HCT116 (cell line): ENCODE data around the gene EPDR1. TPM values are rescaled to one million over a fixed set of nuclear protein-coding genes. Genes with fewer than 3 reads are reported as not detected.

Source experiments
- ATAC-seq: fragments of 200-7000 bp; cut with Tn5 transposase; 2 replicates; pipeline ENCODE4 v1.9.1; 2020; ENCODE audit warnings: mild to moderate bottlenecking, moderate library complexity
- BruUV-seq: library from RNA; stranded (reverse); fragments of 400-500 nt; replicated peaks from 2 replicates; lab custom pipeline; 2021; lab: Mats Ljungman, UMichigan
- CTCF ChIA-PET: fragments of 300-600 bp; sonication (Branson Sonifier 250); formaldehyde crosslinking; loops from one replicate; lab custom pipeline; 2021; ENCODE audit warnings: antibody characterized with exemption; lab: Charles Lee
- POLR2A ChIA-PET: fragments of 300-600, 350-600 bp; sonication (Branson Sonifier 250); formaldehyde crosslinking; loops from one replicate; lab custom pipeline; 2021; ENCODE audit warnings: antibody characterized with exemption; lab: Charles Lee
- RAD21 ChIA-PET, 2 experiments: fragments of 300-600 bp; sonication (Branson Sonifier 250); formaldehyde crosslinking; loops; one replicate each; lab custom pipeline; 2023; ENCODE audit warnings: low total read pairs in 2 of 2; ENCODE audit not compliant: uncharacterized antibody in 2 of 2, unreplicated experiment in 2 of 2, low non-redundant PET in 1 of 2; lab: Charles Lee
- DNase-seq: peaks from one replicate; pipeline ENCODE4 v3.0.0-alpha.2; 2010; ENCODE audit warnings: low read depth, low spot score
- H2AFZ ChIP-seq: fragments of 200-600 bp; shearing (Covaris generic), sonication (generic); 2 replicates; pipeline ENCODE4 v1.6.1; 2017; ENCODE audit warnings: low read depth, mixed run types, mixed read lengths, antibody characterized with exemption, low read length; ENCODE audit not compliant: poor library complexity, severe bottlenecking
- H3K27ac ChIP-seq: 2 replicates; pipeline ENCODE4 v1.5.1; 2012; ENCODE audit warnings: low read depth, low read length
- H3K27me3 ChIP-seq: fragments of 200-600 bp; sonication (generic); 2 replicates; pipeline ENCODE4 v1.6.1; 2016; ENCODE audit warnings: mixed run types, low read length, mixed read lengths; ENCODE audit not compliant: insufficient read depth
- H3K36me3 ChIP-seq, 2 experiments: fragments of 200-500 bp in 1 of 2; fragments of 200-600 bp in 1 of 2; sonication (Bioruptor generic) in 1 of 2; sonication (generic) in 1 of 2; 2 replicates each; pipeline versions ENCODE4 v1.5.1 to v1.6.1; 2014 to 2016; ENCODE audit warnings: low read length in 2 of 2, inconsistent platforms in 1 of 2, mixed read lengths in 1 of 2, mixed run types in 1 of 2; ENCODE audit not compliant: insufficient read depth in 2 of 2, control insufficient read depth in 1 of 2
- H3K4me1 ChIP-seq, 2 experiments: fragments of 200-600 bp in 1 of 2; sonication (generic) in 1 of 2; 2 replicates each; pipeline versions ENCODE4 v1.5.1 to v1.6.1; 2012 to 2017; ENCODE audit warnings: low read length in 2 of 2, inconsistent platforms in 1 of 2, mild to moderate bottlenecking in 1 of 2, mixed read lengths in 1 of 2, mixed run types in 1 of 2, moderate library complexity in 1 of 2; ENCODE audit not compliant: insufficient read depth in 2 of 2, control insufficient read depth in 1 of 2
- H3K4me2 ChIP-seq: fragments of 200-600 bp; sonication (generic); 2 replicates; pipeline ENCODE4 v1.6.1; 2017; ENCODE audit warnings: mixed run types, low read length, mixed read lengths
- H3K4me3 ChIP-seq, 2 experiments: fragments of 200-600 bp in 1 of 2; sonication (generic) in 1 of 2; replicated peaks in 1 of 2; 2 replicates each; pipeline ENCODE4 v1.5.1; 2011 to 2016; ENCODE audit warnings: low read length in 2 of 2, control low read depth in 1 of 2, low read depth in 1 of 2, mild to moderate bottlenecking in 1 of 2, mixed read lengths in 1 of 2, mixed run types in 1 of 2
- H3K79me2 ChIP-seq: fragments of 200-600 bp; sonication (generic); 2 replicates; pipeline ENCODE4 v1.6.1; 2017; ENCODE audit warnings: mild to moderate bottlenecking, mixed run types, low read length, moderate library complexity, mixed read lengths; ENCODE audit not compliant: insufficient read depth
- H3K9ac ChIP-seq: fragments of 200-600 bp; sonication (generic); 2 replicates; pipeline ENCODE4 v1.6.1; 2016; ENCODE audit warnings: low read length, mixed read lengths
- H3K9me2 ChIP-seq: fragments of 200-600 bp; sonication (generic), shearing (Covaris generic); 2 replicates; pipeline ENCODE4 v1.6.1; 2017; ENCODE audit warnings: mixed run types, mild to moderate bottlenecking, moderate library complexity; ENCODE audit not compliant: insufficient read depth
- H3K9me3 ChIP-seq, 2 experiments: fragments of 200-500 bp in 1 of 2; fragments of 200-600 bp in 1 of 2; sonication (Bioruptor generic) in 1 of 2; sonication (generic) in 1 of 2; 2 replicates each; pipeline ENCODE4 v1.6.1; 2014 to 2017; ENCODE audit warnings: low read length in 2 of 2, mixed read lengths in 2 of 2, inconsistent platforms in 1 of 2, low read depth in 1 of 2, mild to moderate bottlenecking in 1 of 2, mixed run types in 1 of 2, moderate library complexity in 1 of 2; ENCODE audit not compliant: control insufficient read depth in 1 of 2, insufficient read depth in 1 of 2
- H4K20me1 ChIP-seq: fragments of 200-600 bp; sonication (generic), shearing (Covaris generic); 2 replicates; pipeline ENCODE4 v1.6.1; 2017; ENCODE audit warnings: mixed run types, mild to moderate bottlenecking, moderate library complexity; ENCODE audit not compliant: insufficient read depth
- CEBPB ChIP-seq: IDR thresholded peaks from 2 replicates; pipeline ENCODE4 v1.6.1; 2012; ENCODE audit warnings: low read depth
- EZH2 ChIP-seq: fragments of 200-600 bp; sonication (generic); IDR thresholded peaks from 2 replicates; pipeline ENCODE4 v1.6.1; 2017; ENCODE audit warnings: antibody characterized with exemption, mixed run types
- POLR2A ChIP-seq: IDR thresholded peaks from 2 replicates; pipeline ENCODE4 v1.7.0; 2011; ENCODE audit warnings: borderline replicate concordance; ENCODE audit not compliant: insufficient read depth, insufficient read length; ENCODE audit errors: extremely low read depth
- SRF ChIP-seq: IDR thresholded peaks from 2 replicates; pipeline ENCODE4 v1.6.1; 2012; ENCODE audit warnings: low read depth
- TCF7L2 ChIP-seq: IDR thresholded peaks from 2 replicates; pipeline ENCODE4 v1.7.0; 2011; ENCODE audit warnings: borderline replicate concordance, inconsistent platforms; ENCODE audit not compliant: insufficient read depth, insufficient read length; ENCODE audit errors: extremely low read depth
- ZFX ChIP-seq: fragments of 450-650 bp; IDR thresholded peaks from 2 replicates; pipeline ENCODE4 v1.6.1; 2017
- intact Hi-C: fragments of 100-400 bp; cut with micrococcal nuclease; formaldehyde crosslinking; loops from 2 replicates; pipeline ENCODE4 v1.10.0; 2022
- total RNA-seq: library from RNA; stranded (reverse); gene quantifications from one replicate; pipeline ENCODE4 v1.2.1, GENCODE V29; 2021; ENCODE audit not compliant: unreplicated experiment
- TF ChIP-seq, protein P1 (sequence below): IDR thresholded peaks from 2 replicates; pipeline ENCODE4 v1.6.1; 2012; ENCODE audit warnings: low read depth

Gene EPDR1
- total RNA-seq, 1 experiment from 2014 or later: 8.0 TPM

DNA sequence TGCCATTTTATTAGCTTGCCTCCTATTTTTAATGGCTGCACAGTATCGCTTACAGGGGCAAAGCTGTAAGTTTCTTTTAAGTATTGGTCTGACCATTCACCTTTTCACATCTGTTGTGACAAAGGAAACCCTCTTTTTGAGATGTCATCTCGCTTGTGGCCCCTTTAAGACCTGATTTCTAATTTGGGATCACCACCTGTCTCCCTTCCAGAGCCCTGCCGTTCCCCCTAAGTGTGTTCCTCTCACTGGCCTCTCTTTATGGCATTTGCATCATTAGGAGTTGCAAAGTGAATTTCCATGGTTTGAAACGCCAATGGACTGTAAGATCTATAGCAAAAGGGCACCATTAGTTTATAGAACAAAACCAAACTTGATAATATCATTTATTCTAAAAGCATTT is 1.4 kb downstream of the EPDR1 start (continued):
- TF ChIP-seq SRF (no peak), POLR2A (no peak)

DNA sequence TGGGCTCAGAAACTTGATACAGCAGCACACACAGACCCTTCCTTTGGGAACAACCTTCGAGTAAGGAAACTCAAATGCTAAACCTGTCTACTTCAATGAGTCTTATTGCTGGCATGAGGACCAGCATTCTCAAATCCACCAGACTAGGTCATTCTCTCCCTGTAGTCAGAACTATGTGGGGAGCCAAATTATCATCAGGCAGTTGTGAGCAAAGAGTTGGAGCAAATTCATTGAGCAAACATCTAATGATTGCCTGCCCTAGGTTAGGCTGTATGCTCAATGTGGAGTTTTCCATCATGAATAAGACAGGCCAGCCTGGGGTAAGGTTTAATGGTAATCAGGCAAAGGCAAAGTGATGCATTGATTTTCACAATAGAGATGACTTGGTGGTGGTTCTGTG is 3.6 kb downstream of the EPDR1 start:
- Histone ChIP-seq H3K9me2 (no peaks in the 10 kb centered on the region), H3K27ac (no peak overlapping the region), H3K27me3 (no peaks in the 10 kb centered on the region), H3K4me2 (no peak overlapping the region), H3K36me3 (0 out of 4 replicates have a peak, but pooled peaks cover 0 to 4% of the 10 kb centered on the region in 2 experiments), H3K9ac (no peak overlapping the region), H3K79me2 (peaks cover 12% of the 10 kb centered on the region), H3K4me1 (peaks cover 6 to 11% of the 10 kb centered on the region in 2 experiments; a peak in 2 of 4 replicates), H3K4me3 (no peak overlapping the region), H4K20me1 (no peaks in the 10 kb centered on the region), H3K9me3 (peaks cover 0 to 5% of the 10 kb centered on the region in 2 experiments; a peak in 1 of 4 replicates), H2AFZ (no peak overlapping the region)
- no peak for DNase-seq
- TF ChIP-seq TCF7L2: no peak
- no peak for TF ChIP-seq EZH2
- TF ChIP-seq ZFX: no peak
- TF ChIP-seq CEBPB: no peak
- TF ChIP-seq, protein P1, sequence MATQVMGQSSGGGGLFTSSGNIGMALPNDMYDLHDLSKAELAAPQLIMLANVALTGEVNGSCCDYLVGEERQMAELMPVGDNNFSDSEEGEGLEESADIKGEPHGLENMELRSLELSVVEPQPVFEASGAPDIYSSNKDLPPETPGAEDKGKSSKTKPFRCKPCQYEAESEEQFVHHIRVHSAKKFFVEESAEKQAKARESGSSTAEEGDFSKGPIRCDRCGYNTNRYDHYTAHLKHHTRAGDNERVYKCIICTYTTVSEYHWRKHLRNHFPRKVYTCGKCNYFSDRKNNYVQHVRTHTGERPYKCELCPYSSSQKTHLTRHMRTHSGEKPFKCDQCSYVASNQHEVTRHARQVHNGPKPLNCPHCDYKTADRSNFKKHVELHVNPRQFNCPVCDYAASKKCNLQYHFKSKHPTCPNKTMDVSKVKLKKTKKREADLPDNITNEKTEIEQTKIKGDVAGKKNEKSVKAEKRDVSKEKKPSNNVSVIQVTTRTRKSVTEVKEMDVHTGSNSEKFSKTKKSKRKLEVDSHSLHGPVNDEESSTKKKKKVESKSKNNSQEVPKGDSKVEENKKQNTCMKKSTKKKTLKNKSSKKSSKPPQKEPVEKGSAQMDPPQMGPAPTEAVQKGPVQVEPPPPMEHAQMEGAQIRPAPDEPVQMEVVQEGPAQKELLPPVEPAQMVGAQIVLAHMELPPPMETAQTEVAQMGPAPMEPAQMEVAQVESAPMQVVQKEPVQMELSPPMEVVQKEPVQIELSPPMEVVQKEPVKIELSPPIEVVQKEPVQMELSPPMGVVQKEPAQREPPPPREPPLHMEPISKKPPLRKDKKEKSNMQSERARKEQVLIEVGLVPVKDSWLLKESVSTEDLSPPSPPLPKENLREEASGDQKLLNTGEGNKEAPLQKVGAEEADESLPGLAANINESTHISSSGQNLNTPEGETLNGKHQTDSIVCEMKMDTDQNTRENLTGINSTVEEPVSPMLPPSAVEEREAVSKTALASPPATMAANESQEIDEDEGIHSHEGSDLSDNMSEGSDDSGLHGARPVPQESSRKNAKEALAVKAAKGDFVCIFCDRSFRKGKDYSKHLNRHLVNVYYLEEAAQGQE: no peak
- intact Hi-C loops: no loop called here
- ChIA-PET POLR2A (no interaction called here), CTCF (no interaction called here), RAD21 (no interaction called here)
- no TSS peak for BruUV-seq
- no peak for ATAC-seq
